NT2/D1 (cell line): Measurements from ENCODE around the gene TSGA10.

Experiments
- SUZ12 ChIP-seq: IDR thresholded peaks from 2 replicates; pipeline ENCODE4 v1.6.1; 2011; ENCODE audit not compliant: insufficient read length, insufficient read depth; ENCODE audit errors: extremely low read depth
- YY1 ChIP-seq: IDR thresholded peaks from 2 replicates; pipeline ENCODE4 v1.6.1; 2011; ENCODE audit not compliant: insufficient read length, insufficient read depth
- ZNF274 ChIP-seq: IDR thresholded peaks from 2 replicates; pipeline ENCODE4 v1.6.1; 2011; ENCODE audit warnings: mild to moderate bottlenecking, low read depth, low read length

GRCh38 chr2:99031481-99031880, 123.3 kb downstream of the TSGA10 start:
- TF ChIP-seq SUZ12, result no peak
- no peak for TF ChIP-seq YY1
- TF ChIP-seq ZNF274, result no peak
